SK-N-SH (cell line): ENCODE data around the gene CHST9. TPM values are rescaled to one million over a fixed set of nuclear protein-coding genes. Genes with fewer than 3 reads are reported as not detected.

Source experiments
- CTCF ChIA-PET: fragments of 300-600, 350-600 bp; formaldehyde crosslinking; extraction: SDS; loops from one replicate; lab custom pipeline; 2021; lab: Yijun Ruan, JAX
- POLR2A ChIA-PET: fragments of 350-600 bp; sonication (Branson Sonifier 250); formaldehyde crosslinking; extraction: SDS; loops from one replicate; lab custom pipeline; 2020; ENCODE audit warnings: antibody characterized with exemption, inconsistent platforms; lab: Yijun Ruan, JAX
- DNase-seq: peaks from one replicate; pipeline ENCODE4 v3.0.0; 2012
- H2AFZ ChIP-seq: fragments of 200-600 bp; sonication (generic); 2 replicates; pipeline ENCODE4 v1.8.1; 2016; ENCODE audit warnings: antibody characterized with exemption, mild to moderate bottlenecking, low read depth
- H3F3A ChIP-seq: fragments of 200-600 bp; sonication (generic); replicated peaks from 2 replicates; pipeline ENCODE3; 2016; ENCODE audit warnings: antibody characterized with exemption, mild to moderate bottlenecking; ENCODE audit not compliant: insufficient read depth
- H3K27ac ChIP-seq, 2 experiments: fragments of 200-500 bp in 1 of 2; fragments of 200-600 bp in 1 of 2; sonication (Bioruptor generic) in 1 of 2; sonication (generic), shearing (Covaris generic) in 1 of 2; 2 replicates each; pipeline versions ENCODE4 v1.5.1 to v1.6.1; 2014 to 2016; ENCODE audit warnings: low read depth in 2 of 2, inconsistent platforms in 1 of 2, low read length in 1 of 2, mild to moderate bottlenecking in 1 of 2, mixed read lengths in 1 of 2
- H3K27me3 ChIP-seq: fragments of 200-600 bp; sonication (generic), shearing (Covaris generic); 2 replicates; pipeline ENCODE4 v1.6.1; 2016; ENCODE audit warnings: mixed run types; ENCODE audit not compliant: insufficient read depth
- H3K36me3 ChIP-seq, 2 experiments: fragments of 200-500 bp in 1 of 2; fragments of 200-600 bp in 1 of 2; sonication (Bioruptor generic) in 1 of 2; sonication (generic) in 1 of 2; replicated peaks in 1 of 2; 2 replicates each; pipeline versions ENCODE3 to v1.5.1; 2014 to 2016; ENCODE audit warnings: low read length in 1 of 2, mild to moderate bottlenecking in 1 of 2; ENCODE audit not compliant: insufficient read depth in 2 of 2, control insufficient read depth in 1 of 2
- H3K4me1 ChIP-seq, 2 experiments: fragments of 200-500 bp in 1 of 2; fragments of 200-600 bp in 1 of 2; sonication (Bioruptor generic) in 1 of 2; sonication (generic), shearing (Covaris generic) in 1 of 2; 2 replicates each; pipeline versions ENCODE4 v1.5.1 to v1.6.1; 2014 to 2016; ENCODE audit warnings: low read depth in 1 of 2, low read length in 1 of 2, mixed run types in 1 of 2; ENCODE audit not compliant: insufficient read depth in 2 of 2, control insufficient read depth in 1 of 2
- H3K4me2 ChIP-seq: fragments of 200-600 bp; sonication (generic), shearing (Covaris generic); 2 replicates; pipeline ENCODE4 v1.6.1; 2017; ENCODE audit warnings: mixed run types
- H3K4me3 ChIP-seq, 2 experiments: fragments of 200-500 bp in 1 of 2; fragments of 200-600 bp in 1 of 2; sonication (Bioruptor generic) in 1 of 2; sonication (generic), shearing (Covaris generic) in 1 of 2; 2 replicates each; pipeline versions ENCODE4 v1.5.1 to v1.8.1; 2014 to 2016; ENCODE audit warnings: low read depth in 2 of 2, inconsistent platforms in 1 of 2, low read length in 1 of 2, mild to moderate bottlenecking in 1 of 2, mixed read lengths in 1 of 2, moderate library complexity in 1 of 2
- H3K79me2 ChIP-seq: fragments of 200-600 bp; sonication (generic); 2 replicates; pipeline ENCODE4 v1.8.1; 2017; ENCODE audit warnings: mild to moderate bottlenecking; ENCODE audit not compliant: insufficient read depth
- H3K9ac ChIP-seq: fragments of 200-600 bp; sonication (generic); 2 replicates; pipeline ENCODE4 v1.6.1; 2017; ENCODE audit warnings: mixed run types
- H3K9me2 ChIP-seq: fragments of 200-600 bp; sonication (generic); 2 replicates; pipeline ENCODE4 v1.6.1; 2017; ENCODE audit warnings: mixed run types
- H3K9me3 ChIP-seq: fragments of 200-600 bp; sonication (generic); 2 replicates; pipeline ENCODE4 v1.6.1; 2017; ENCODE audit warnings: mixed run types, mild to moderate bottlenecking, moderate library complexity
- H4K20me1 ChIP-seq: fragments of 200-600 bp; sonication (generic); 2 replicates; pipeline ENCODE4 v1.6.1; 2017; ENCODE audit warnings: mild to moderate bottlenecking, mixed run types; ENCODE audit not compliant: insufficient read depth
- EP300 ChIP-seq, 2 experiments: IDR thresholded peaks; 2 replicates each; pipeline versions ENCODE4 v1.4.0 to v1.6.1; 2012; ENCODE audit warnings: borderline replicate concordance in 1 of 2, low read depth in 1 of 2, low read length in 1 of 2
- FOXJ3 ChIP-seq: sonication (generic); formaldehyde crosslinking; IDR thresholded peaks from 2 replicates; pipeline ENCODE4 v1.5.1; 2020; ENCODE audit warnings: mild to moderate bottlenecking, missing genetic modification reagents
- JUND ChIP-seq: IDR thresholded peaks from 2 replicates; pipeline ENCODE4 v1.4.0; 2012
- MEF2A ChIP-seq: IDR thresholded peaks from 2 replicates; pipeline ENCODE4 v1.4.0; 2012; ENCODE audit warnings: low read depth, borderline replicate concordance
- NFIC ChIP-seq: IDR thresholded peaks from 2 replicates; pipeline ENCODE4 v1.4.0; 2012; ENCODE audit warnings: borderline replicate concordance
- POLR2AphosphoS5 ChIP-seq: IDR thresholded peaks from 2 replicates; pipeline ENCODE4 v1.6.1; 2012; ENCODE audit warnings: low read depth, low read length
- RAD21 ChIP-seq: IDR thresholded peaks from 2 replicates; pipeline ENCODE4 v1.6.1; 2012; ENCODE audit warnings: mild to moderate bottlenecking, low read length
- RFX5 ChIP-seq: IDR thresholded peaks from 2 replicates; pipeline ENCODE4 v1.6.1; 2012; ENCODE audit warnings: mild to moderate bottlenecking, improper control_type of control experiment, low read length
- SIN3A ChIP-seq: IDR thresholded peaks from 2 replicates; pipeline ENCODE4 v1.6.1; 2012; ENCODE audit warnings: low read depth, mild to moderate bottlenecking, low read length, moderate library complexity, borderline replicate concordance
- TEAD4 ChIP-seq: IDR thresholded peaks from 2 replicates; pipeline ENCODE4 v1.4.0; 2012; ENCODE audit warnings: mild to moderate bottlenecking, borderline replicate concordance; ENCODE audit not compliant: insufficient read depth
- WGBS: methylation state at CpG from one replicate; pipeline ENCODE4 v1.1.6; 2017; ENCODE audit warnings: low lambda C conversion rate; 5-methylcytosine and 5-hydroxymethylcytosine counted together
- polyA plus RNA-seq, 3 experiments: library from polyadenylated mRNA; depleted of rRNA; stranded (reverse); fragments of >200 nt; gene quantifications; 2 replicates each; pipeline ENCODE4 v1.2.3, GENCODE V29; 2012
- TF ChIP-seq, protein P1 (sequence below): IDR thresholded peaks from 2 replicates; pipeline ENCODE4; 2012
- TF ChIP-seq, protein P2 (sequence below): IDR thresholded peaks from 2 replicates; pipeline ENCODE4 v1.4.0; 2012; ENCODE audit warnings: low read depth
- TF ChIP-seq, protein P3 (sequence below): IDR thresholded peaks from 2 replicates; pipeline ENCODE4 v1.4.0; 2012; ENCODE audit warnings: low read depth, borderline replicate concordance

CHST9 gene
- polyA plus RNA-seq, 1 of the 3 experiments (the other 2 are of a cell fraction): not detected

DNA sequence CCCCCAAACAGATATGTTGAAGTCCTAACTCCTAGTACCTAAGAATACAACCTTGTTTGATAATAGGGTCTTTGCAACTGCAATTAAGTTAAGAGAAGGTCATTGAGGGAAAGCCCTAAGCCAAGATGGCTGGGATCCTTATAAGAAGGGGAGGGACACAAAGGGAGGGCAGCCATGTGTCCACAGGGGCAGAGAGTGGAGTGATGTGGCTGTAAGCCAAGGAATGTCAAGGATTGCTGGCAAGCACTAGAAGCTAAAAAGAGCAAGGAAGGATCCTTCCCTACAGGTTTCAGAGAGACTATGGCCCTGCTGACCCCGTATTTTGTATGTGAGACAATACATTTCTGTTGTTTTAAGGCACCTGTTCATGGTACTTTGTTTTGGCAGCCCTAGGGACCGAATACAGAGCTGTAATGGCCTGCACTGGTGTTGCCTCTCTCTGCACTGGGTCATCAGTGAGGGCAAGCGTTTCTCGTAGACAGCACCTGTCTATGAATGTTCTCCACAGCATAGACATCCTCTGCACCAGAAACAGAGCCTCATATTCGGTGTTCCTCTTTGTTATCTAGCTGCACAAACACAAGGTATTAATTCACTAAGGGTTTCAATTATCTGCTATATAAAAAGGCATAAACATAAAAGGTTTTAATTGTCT, 244.2 kb downstream of the CHST9 start:
- CTCF ChIA-PET: no interaction called here
- POLR2A ChIA-PET: no interaction called here
- Histone ChIP-seq H4K20me1 (no peaks in the 10 kb centered on the region), H3K4me3 (no peak overlapping the region), H3K27ac (no peak overlapping the region), H3K9ac (no peak overlapping the region), H3K4me2 (no peak overlapping the region), H3K4me1 (no peaks in the 10 kb centered on the region; a peak in 1 of 4 replicates), H3K9me2 (no peaks in the 10 kb centered on the region), H3K36me3 (no peaks in the 10 kb centered on the region), H3F3A (no peaks in the 10 kb centered on the region), H2AFZ (no peak overlapping the region), H3K79me2 (no peaks in the 10 kb centered on the region), H3K9me3 (no peaks in the 10 kb centered on the region), H3K27me3 (no peaks in the 10 kb centered on the region)
- no peak for TF ChIP-seq RAD21
- 25% methylated on average over 5 of the region's 5 CpGs for WGBS
- no peak for DNase-seq

DNA sequence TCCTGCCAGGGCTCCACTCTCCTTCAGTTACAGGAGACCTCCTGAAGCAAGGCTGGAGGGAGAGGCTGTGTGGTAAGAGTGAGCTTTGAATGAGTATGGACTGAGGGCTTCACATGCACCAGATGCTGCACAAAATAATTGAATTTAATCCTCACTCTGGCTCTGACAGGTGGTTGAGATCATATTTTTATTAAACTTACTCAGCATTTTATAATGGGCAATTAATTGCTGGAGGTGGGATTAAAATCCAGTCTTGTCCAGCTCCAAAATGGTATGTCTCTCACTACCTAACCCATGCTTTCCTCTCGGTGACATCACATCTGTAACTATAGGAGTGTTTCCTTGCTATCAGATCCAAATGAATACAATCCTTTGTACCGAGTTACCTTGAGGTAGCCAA, 253.4 kb downstream of the CHST9 start:
- WGBS: 16% methylated on average over 2 of the region's 2 CpGs
- TF ChIP-seq, protein P1, sequence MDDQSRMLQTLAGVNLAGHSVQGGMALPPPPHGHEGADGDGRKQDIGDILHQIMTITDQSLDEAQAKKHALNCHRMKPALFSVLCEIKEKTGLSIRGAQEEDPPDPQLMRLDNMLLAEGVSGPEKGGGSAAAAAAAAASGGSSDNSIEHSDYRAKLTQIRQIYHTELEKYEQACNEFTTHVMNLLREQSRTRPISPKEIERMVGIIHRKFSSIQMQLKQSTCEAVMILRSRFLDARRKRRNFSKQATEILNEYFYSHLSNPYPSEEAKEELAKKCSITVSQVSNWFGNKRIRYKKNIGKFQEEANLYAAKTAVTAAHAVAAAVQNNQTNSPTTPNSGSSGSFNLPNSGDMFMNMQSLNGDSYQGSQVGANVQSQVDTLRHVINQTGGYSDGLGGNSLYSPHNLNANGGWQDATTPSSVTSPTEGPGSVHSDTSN: no peak
- TF ChIP-seq TEAD4 (no peak), POLR2AphosphoS5 (no peak), MEF2A (no peak), SIN3A (no peak), NFIC (no peak), FOXJ3 (no peak), EP300 (IDR thresholded peaks at IDR 0.05; ENCODE audit: borderline replicate concordance in 1 of 2, low read depth in 1 of 2, low read length in 1 of 2) (no peak), JUND (no peak), RFX5 (no peak)
- TF ChIP-seq, protein P2, sequence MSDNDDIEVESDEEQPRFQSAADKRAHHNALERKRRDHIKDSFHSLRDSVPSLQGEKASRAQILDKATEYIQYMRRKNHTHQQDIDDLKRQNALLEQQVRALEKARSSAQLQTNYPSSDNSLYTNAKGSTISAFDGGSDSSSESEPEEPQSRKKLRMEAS: no peak
- TF ChIP-seq, protein P3, sequence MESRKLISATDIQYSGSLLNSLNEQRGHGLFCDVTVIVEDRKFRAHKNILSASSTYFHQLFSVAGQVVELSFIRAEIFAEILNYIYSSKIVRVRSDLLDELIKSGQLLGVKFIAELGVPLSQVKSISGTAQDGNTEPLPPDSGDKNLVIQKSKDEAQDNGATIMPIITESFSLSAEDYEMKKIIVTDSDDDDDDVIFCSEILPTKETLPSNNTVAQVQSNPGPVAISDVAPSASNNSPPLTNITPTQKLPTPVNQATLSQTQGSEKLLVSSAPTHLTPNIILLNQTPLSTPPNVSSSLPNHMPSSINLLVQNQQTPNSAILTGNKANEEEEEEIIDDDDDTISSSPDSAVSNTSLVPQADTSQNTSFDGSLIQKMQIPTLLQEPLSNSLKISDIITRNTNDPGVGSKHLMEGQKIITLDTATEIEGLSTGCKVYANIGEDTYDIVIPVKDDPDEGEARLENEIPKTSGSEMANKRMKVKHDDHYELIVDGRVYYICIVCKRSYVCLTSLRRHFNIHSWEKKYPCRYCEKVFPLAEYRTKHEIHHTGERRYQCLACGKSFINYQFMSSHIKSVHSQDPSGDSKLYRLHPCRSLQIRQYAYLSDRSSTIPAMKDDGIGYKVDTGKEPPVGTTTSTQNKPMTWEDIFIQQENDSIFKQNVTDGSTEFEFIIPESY: no peak
- TF ChIP-seq, all 33 proteins: peak for 0
- Histone ChIP-seq H3F3A (no peaks in the 10 kb centered on the region), H3K27me3 (no peaks in the 10 kb centered on the region), H4K20me1 (no peaks in the 10 kb centered on the region), H3K4me2 (no peak overlapping the region), H3K9me2 (no peaks in the 10 kb centered on the region), H3K79me2 (no peaks in the 10 kb centered on the region), H3K4me3 (no peak overlapping the region), H3K36me3 (no peaks in the 10 kb centered on the region), H2AFZ (no peak overlapping the region), H3K9me3 (no peaks in the 10 kb centered on the region), H3K4me1 (no peaks in the 10 kb centered on the region), H3K27ac (no peak overlapping the region), H3K9ac (no peak overlapping the region)
- CTCF ChIA-PET: no interaction called here
- POLR2A ChIA-PET: no interaction called here
- DNase-seq: no peak
